Adrenal gland (tissue), 5 donors: ENCODE results near the gene SLCO2A1.

Source experiments
- CTCF ChIP-seq, 6 experiments: fragments of 450-650 bp in 4 of 6; fragments of 200-600 bp in 2 of 6; sonication (generic) in 1 of 6; IDR thresholded peaks; 1 replicate in 5 of 6; 2 replicates in 1 of 6; pipeline versions ENCODE4 v1.5.1 to v1.8.0; 2016 to 2021; ENCODE audit warnings: antibody characterized with exemption in 6 of 6, mild to moderate bottlenecking in 2 of 6, moderate library complexity in 1 of 6
- POLR2A ChIP-seq, 2 donors: fragments of 450-650 bp; IDR thresholded peaks; one replicate each; pipeline ENCODE4 v1.6.1; 2017; ENCODE audit warnings: antibody characterized with exemption in 2 of 2, mild to moderate bottlenecking in 2 of 2, moderate library complexity in 1 of 2
- donor health status: DM: no; HTN: no; CAD: no.

DNA sequence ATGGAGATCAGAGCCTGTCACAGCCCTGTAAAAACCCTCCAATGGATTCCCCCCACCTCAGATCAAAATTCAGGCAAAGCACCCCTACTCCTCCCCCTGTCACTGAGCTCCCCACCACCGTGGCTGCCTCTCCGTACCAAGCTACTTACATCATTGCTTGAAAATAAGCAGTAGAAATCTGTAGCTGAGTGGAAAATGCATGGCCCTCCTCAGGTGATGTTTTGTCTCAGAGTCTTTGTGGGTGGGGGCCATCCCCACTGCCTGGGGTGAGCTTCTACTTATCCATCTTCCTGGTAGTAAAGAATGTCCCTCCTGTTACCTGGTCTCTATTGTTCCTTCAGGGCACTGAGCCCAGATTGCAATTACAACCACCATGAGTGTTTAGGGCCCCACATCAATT, 34.5 kb downstream of the SLCO2A1 start:
- no peak for TF ChIP-seq POLR2A (IDR thresholded peaks at IDR 0.05)
- no peak for TF ChIP-seq CTCF (IDR thresholded peaks at IDR 0.05)
